ENCODE measurements around the gene SLC19A1.

SLC19A1 gene

GRCh38 chr21:45499970-45500577 is 42.2 kb downstream of the SLC19A1 start:
- H3K36me3 ChIP-seq (ENCODE audit: insufficient read depth, low read length) = peaks cover 11% of the 10 kb centered on the region; the same call in 1 of the 2 replicates

GRCh38 chr21:45499201-45499750 is 43.0 kb downstream of the SLC19A1 start:
- Histone ChIP-seq H3K27me3 (ENCODE audit: insufficient read depth, low read length) (no peaks in the 10 kb centered on the region), H3K36me3 (ENCODE audit: insufficient read depth, low read length) (peaks cover 11% of the 10 kb centered on the region; the same call in 1 of the 2 replicates), H3K4me3 (ENCODE audit: low read depth, low read length) (no peak overlapping the region), H2AFZ (ENCODE audit: low read length, unreplicated experiment) (no peak overlapping the region), H3K27ac (ENCODE audit: low read depth, low read length) (no peak overlapping the region), H3K4me1 (ENCODE audit: control insufficient read depth, insufficient read depth, low read length, unreplicated experiment) (no peaks in the 10 kb centered on the region), H3K79me2 (ENCODE audit: control insufficient read depth, insufficient read depth, low read length, unreplicated experiment) (no peaks in the 10 kb centered on the region)

More at GRCh38 chr21:45499970-45500577, 42.2 kb downstream of the SLC19A1 start:
- Histone ChIP-seq H3K27me3 (ENCODE audit: insufficient read depth, low read length) (no peaks in the 10 kb centered on the region), H3K4me1 (ENCODE audit: control insufficient read depth, insufficient read depth, low read length, unreplicated experiment) (no peaks in the 10 kb centered on the region), H3K79me2 (ENCODE audit: control insufficient read depth, insufficient read depth, low read length, unreplicated experiment) (no peaks in the 10 kb centered on the region), H3K4me3 (ENCODE audit: low read depth, low read length) (no peak overlapping the region), H3K27ac (ENCODE audit: low read depth, low read length) (no peak overlapping the region), H2AFZ (ENCODE audit: low read length, unreplicated experiment) (no peak overlapping the region)

GRCh38 chr21:45498646-45499000 is 43.6 kb downstream of the SLC19A1 start:
- H3K36me3 ChIP-seq (ENCODE audit: insufficient read depth, low read length) = peaks cover 11% of the 10 kb centered on the region; the same call in 1 of the 2 replicates
- H3K4me3 ChIP-seq (ENCODE audit: low read depth, low read length) = no peak overlapping the region
- H2AFZ ChIP-seq (ENCODE audit: low read length, unreplicated experiment) = no peak overlapping the region
- no peaks in the 10 kb centered on the region for H3K4me1 ChIP-seq (ENCODE audit: control insufficient read depth, insufficient read depth, low read length, unreplicated experiment)
- no peak overlapping the region for H3K27ac ChIP-seq (ENCODE audit: low read depth, low read length)
- no peaks in the 10 kb centered on the region for H3K79me2 ChIP-seq (ENCODE audit: control insufficient read depth, insufficient read depth, low read length, unreplicated experiment)
- H3K27me3 ChIP-seq (ENCODE audit: insufficient read depth, low read length) = no peaks in the 10 kb centered on the region

DNA sequence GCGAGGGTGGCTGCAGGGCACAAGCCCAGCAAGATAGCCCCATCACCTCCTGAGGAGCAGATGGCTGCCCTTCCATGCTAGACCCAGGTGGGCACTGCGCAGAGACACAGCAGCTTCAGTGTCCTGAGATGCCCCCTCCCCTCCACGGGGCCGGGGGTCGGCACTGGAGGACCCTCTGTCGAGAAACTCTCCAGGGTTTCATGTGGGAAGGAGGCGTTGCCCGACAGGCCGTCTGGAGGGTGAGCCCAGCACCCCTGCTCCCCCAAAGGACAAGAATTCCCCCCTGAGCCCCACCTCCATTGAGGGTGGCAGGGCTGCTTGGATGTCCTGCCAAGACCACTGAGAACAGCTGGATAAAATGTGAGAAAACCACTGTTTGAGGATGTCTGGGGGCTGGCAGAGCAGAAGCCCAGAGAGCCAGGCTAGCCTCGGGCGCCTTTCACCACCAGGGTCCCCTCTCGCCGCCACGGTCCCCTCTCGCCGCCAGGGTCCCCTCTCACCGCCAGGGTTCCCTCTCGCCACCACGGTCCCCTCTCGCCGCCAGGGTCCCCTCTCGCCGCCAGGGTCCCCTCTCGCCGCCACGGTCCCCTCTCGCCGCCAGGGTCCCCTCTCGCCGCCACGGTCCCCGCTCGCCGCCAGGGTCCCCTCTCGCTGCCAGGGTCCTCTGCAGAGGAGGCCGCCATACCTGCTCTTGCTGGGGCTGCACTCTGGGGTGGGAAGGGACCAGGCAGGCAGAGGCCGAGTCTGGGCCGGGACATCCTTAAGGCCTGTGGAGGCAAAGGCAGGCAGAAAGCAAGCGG is 44.2 kb downstream of the SLC19A1 start:
- Histone ChIP-seq H3K4me1 (ENCODE audit: control insufficient read depth, insufficient read depth, low read length, unreplicated experiment) (no peaks in the 10 kb centered on the region), H2AFZ (ENCODE audit: low read length, unreplicated experiment) (no peak overlapping the region), H3K4me3 (ENCODE audit: low read depth, low read length) (no peak overlapping the region), H3K79me2 (ENCODE audit: control insufficient read depth, insufficient read depth, low read length, unreplicated experiment) (no peaks in the 10 kb centered on the region), H3K27me3 (ENCODE audit: insufficient read depth, low read length) (no peaks in the 10 kb centered on the region), H3K36me3 (ENCODE audit: insufficient read depth, low read length) (peaks cover 11% of the 10 kb centered on the region; the same call in 1 of the 2 replicates), H3K27ac (ENCODE audit: low read depth, low read length) (no peak overlapping the region)

GRCh38 chr21:45496968-45497845 is 45.0 kb downstream of the SLC19A1 start:
- Histone ChIP-seq H3K4me3 (ENCODE audit: low read depth, low read length) (no peak overlapping the region), H3K27ac (ENCODE audit: low read depth, low read length) (no peak overlapping the region), H3K27me3 (ENCODE audit: insufficient read depth, low read length) (no peaks in the 10 kb centered on the region), H2AFZ (ENCODE audit: low read length, unreplicated experiment) (no peak overlapping the region), H3K4me1 (ENCODE audit: control insufficient read depth, insufficient read depth, low read length, unreplicated experiment) (no peaks in the 10 kb centered on the region), H3K36me3 (ENCODE audit: insufficient read depth, low read length) (peaks cover 11% of the 10 kb centered on the region; the same call in 1 of the 2 replicates), H3K79me2 (ENCODE audit: control insufficient read depth, insufficient read depth, low read length, unreplicated experiment) (no peaks in the 10 kb centered on the region)

- H3K4me1 ChIP-seq (ENCODE audit: control insufficient read depth, insufficient read depth, low read length, unreplicated experiment) = no peaks in the 10 kb centered on the region
- H3K79me2 ChIP-seq (ENCODE audit: control insufficient read depth, insufficient read depth, low read length, unreplicated experiment) = no peaks in the 10 kb centered on the region
- H3K4me3 ChIP-seq (ENCODE audit: low read depth, low read length) = no peak overlapping the region
- no peak overlapping the region for H3K27ac ChIP-seq (ENCODE audit: low read depth, low read length)
- H3K36me3 ChIP-seq (ENCODE audit: insufficient read depth, low read length) = peaks cover 11% of the 10 kb centered on the region; the same call in 1 of the 2 replicates
- no peak overlapping the region for H2AFZ ChIP-seq (ENCODE audit: low read length, unreplicated experiment)
- no peaks in the 10 kb centered on the region for H3K27me3 ChIP-seq (ENCODE audit: insufficient read depth, low read length)
Measured at GRCh38 chr21:45496151-45496967, 45.9 kb downstream of the SLC19A1 start.

DNA sequence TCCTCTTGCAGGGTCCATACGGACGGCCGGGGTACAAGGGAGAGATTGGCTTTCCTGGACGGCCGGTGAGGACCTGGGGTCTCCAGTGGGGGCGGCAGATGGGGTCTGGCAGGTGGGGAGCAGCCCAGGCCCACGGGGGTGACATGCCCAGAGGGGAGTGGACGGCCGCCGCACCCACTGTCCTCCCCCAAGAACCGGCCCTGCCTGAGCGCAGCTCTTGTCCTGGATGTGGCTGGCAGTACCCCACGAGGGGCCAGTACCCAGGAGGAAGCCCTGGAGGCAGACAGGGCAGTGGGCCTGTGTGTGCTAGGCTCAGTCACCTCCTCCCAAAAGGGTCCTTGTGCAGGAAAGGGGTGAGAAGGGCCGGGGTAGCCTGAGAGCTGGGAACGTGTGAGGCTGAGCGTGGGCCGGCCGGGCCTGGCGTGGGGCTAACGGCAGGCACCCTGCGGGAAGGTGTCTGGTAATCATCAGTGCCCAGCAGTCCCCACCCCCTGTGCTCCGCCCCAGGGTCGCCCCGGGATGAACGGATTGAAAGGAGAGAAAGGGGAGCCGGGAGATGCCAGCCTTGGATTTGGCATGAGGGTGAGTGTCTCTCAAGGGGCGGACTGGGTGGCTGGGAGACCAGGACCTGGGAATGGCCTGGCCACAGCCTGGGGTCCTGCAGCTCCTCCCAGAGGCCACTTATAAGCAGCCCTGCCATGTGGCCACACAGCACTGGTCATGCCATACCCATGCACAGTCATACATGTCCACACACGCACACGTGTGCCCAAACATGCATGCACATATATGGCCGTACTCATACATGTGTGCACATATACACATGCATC is 47.2 kb downstream of the SLC19A1 start:
- H3K79me2 ChIP-seq (ENCODE audit: control insufficient read depth, insufficient read depth, low read length, unreplicated experiment) = no peaks in the 10 kb centered on the region
- no peak overlapping the region for H3K4me3 ChIP-seq (ENCODE audit: low read depth, low read length)
- no peaks in the 10 kb centered on the region for H3K4me1 ChIP-seq (ENCODE audit: control insufficient read depth, insufficient read depth, low read length, unreplicated experiment)
- H3K27ac ChIP-seq (ENCODE audit: low read depth, low read length) = no peak overlapping the region
- H2AFZ ChIP-seq (ENCODE audit: low read length, unreplicated experiment) = no peak overlapping the region
- no peaks in the 10 kb centered on the region for H3K27me3 ChIP-seq (ENCODE audit: insufficient read depth, low read length)
- H3K36me3 ChIP-seq (ENCODE audit: insufficient read depth, low read length) = peaks cover 11% of the 10 kb centered on the region; the same call in 1 of the 2 replicates

GRCh38 chr21:45494135-45494850 is 47.9 kb downstream of the SLC19A1 start:
- Histone ChIP-seq H3K27me3 (ENCODE audit: insufficient read depth, low read length) (no peaks in the 10 kb centered on the region), H3K36me3 (ENCODE audit: insufficient read depth, low read length) (peaks cover 11% of the 10 kb centered on the region; the same call in 1 of the 2 replicates), H3K4me3 (ENCODE audit: low read depth, low read length) (no peak overlapping the region), H3K79me2 (ENCODE audit: control insufficient read depth, insufficient read depth, low read length, unreplicated experiment) (no peaks in the 10 kb centered on the region), H3K4me1 (ENCODE audit: control insufficient read depth, insufficient read depth, low read length, unreplicated experiment) (no peaks in the 10 kb centered on the region), H3K27ac (ENCODE audit: low read depth, low read length) (no peak overlapping the region), H2AFZ (ENCODE audit: low read length, unreplicated experiment) (no peak overlapping the region)

Measured in ACC112 (cell line).